Iris pigment epithelial cell (primary cell): ENCODE data around the gene MBTPS1.

Source experiments
- DNase-seq: peaks from one replicate; pipeline ENCODE4 v3.0.0-alpha.2; 2011; ENCODE audit warnings: low read depth

The MBTPS1 gene

DNA sequence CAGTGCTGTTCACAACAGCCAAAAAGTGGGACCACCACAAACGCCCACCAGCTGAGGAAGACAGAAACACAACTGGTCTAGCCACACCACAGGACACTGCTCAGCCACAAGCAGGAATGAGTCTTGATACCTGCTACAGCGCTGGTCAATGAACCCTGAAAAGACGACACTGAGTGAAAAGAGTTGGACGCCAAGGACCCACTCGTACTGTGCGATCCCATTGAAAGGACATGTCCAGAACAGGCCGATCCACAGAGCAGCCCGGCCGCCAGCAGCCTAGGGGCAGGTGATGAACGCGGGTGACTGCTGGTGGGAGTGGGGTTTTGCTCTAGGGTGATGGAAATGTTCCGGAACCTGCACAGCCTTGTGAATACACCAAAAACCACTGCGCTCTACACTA lies 63.5 kb downstream of the MBTPS1 start:
- DNase-seq, result no peak

DNA sequence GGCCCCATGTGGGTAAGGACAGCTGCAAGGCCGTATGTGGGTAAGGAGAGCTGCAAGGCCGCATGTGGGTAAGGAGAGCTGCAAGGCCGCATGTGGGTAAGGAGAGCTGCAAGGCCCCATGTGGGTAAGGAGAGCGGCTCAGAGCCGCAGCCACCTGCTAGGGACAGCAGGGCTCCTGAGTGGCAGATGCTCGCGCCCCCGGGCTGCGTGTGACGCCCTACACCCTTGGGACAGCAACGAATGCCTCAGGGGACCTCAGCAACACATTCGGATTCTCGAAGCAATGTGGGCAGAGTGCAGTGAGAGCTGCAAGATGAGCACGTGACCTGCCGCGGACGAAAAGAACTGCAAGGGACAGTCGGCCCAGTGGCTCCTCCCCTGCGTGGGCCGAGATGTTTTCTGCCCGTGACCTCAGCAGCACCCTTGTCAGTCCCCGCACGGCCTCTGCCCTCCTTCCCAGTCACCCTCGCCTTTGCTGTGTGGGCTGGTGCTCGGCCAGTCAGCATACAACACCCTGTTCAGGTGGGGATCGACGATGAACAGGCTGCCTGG lies 64.6 kb downstream of the MBTPS1 start:
- DNase-seq, result no peak

DNA sequence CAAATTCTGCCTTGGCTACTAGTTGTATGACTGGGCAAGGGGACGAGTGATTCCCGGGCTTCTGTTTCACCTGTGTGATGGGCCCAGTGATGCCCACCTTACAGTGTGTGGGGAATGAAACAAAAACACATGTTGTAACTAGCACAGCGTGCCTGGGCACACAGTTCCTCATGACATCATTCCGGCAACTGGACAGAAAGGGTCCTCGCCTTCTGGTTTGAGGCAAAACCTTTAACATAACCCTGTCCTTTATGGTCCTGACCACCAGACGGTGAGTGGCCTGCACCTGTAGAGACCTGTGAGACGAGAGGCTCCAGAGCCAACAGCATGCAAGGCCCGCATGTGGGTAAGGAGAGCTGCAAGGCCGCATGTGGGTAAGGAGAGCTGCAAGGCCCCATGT lies 66.4 kb downstream of the MBTPS1 start:
- no peak for DNase-seq

DNA sequence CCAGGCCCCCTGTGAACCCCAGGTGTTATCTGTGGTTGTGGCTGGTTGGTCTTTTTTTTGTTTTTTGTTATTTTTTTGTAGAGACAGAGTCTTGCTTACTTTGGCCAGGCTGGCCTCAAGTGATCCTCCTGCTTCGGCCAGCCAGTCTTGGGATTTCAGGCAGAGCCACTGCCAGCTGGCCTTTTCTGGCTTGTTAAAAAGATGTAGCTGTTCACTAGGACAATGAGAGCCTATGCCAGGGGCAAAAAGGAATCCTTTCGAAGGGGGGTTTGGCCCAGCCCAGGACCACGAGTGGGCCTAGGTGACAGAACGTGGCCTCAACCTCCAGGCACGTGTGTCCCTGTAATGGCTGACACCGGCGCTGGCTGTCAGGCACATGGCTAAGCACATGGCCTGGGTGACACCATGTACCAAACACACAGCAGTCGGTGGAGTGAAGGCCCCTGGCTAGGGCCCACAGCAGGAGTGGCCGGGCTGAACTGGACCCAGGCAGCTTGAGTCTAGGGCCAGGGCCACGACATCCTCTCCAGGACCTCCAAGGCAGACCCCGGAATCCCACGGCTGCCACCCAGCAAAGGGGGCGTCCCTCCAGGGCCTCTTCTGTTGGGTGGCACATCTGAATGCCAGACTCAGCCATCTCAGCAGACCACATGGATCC lies 67.2 kb downstream of the MBTPS1 start:
- DNase-seq, result no peak

DNA sequence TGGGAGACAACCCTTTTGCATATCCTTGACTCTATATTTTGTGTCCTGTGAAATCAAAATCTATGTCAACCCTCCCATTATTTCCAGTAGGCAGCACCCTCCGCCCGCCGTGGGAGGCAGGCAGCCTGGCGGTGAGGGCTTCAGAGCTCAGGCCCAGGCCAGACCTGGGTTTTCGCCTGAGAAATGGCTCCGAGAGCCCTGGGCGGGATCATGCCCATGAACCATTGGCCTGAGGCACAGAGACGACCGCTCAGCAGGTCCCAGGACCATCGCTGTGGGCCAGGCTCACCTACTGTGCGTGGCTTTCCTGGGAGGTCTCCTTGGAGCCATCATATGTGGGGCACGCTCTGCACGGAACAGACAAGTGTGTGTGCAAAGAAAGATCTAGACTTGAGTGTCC lies 67.9 kb downstream of the MBTPS1 start:
- no peak for DNase-seq

DNA sequence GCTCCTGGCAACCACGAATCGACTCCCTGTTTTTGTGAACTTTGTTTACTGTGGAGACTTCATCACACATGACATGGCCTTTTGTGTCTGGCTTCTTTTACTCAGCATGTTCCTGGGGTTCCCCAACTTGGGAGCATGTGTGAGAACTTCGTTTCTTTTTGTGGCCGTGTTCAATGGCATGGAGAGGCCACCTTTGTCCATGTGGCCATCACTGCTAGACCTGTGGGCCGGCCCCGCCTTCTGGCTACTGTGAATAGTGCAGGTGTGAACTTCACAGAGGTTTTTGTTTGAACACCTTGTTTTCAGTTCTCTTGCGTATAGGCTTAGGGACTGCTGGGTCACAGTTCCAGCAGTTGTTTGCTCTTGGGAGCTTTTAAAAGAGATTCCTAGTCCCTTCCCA lies 68.5 kb downstream of the MBTPS1 start:
- DNase-seq, result no peak

- no peak for DNase-seq
Measured at GRCh38 chr16:84047626-84048025, 69.1 kb downstream of the MBTPS1 start.

GRCh38 chr16:84047206-84047605 lies 69.5 kb downstream of the MBTPS1 start:
- no peak for DNase-seq

DNA sequence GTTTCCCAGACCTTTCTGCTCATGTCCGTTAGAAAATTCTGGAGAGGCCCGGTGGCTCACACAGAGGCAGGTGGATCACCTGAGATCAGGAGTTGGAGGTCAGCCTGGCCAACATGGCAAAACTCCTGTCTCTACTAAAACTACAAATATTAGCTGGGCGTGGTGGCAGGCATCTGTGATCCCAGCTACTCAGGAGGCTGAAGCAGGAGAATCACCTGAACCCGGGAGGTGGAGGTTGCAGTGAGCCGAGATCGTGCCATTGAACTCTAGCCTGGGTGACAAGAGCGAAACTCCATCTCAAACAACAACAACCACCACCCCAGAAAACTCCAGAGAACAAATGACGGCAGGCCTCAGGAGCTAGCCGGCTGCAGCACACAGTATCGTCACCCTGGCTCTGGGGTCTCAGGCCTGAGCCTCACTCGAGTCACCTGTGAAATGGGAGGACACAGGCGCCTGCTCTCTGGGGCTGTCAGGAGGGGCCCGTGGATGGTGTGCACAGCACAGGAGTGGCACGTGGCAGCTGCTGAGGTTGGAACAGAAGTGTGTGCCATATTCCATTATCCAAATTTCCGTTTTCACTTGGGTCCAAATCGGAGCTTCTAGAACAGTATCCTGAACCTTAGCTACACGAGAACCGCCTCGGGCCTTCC lies 70.8 kb downstream of the MBTPS1 start:
- no peak for DNase-seq

DNA sequence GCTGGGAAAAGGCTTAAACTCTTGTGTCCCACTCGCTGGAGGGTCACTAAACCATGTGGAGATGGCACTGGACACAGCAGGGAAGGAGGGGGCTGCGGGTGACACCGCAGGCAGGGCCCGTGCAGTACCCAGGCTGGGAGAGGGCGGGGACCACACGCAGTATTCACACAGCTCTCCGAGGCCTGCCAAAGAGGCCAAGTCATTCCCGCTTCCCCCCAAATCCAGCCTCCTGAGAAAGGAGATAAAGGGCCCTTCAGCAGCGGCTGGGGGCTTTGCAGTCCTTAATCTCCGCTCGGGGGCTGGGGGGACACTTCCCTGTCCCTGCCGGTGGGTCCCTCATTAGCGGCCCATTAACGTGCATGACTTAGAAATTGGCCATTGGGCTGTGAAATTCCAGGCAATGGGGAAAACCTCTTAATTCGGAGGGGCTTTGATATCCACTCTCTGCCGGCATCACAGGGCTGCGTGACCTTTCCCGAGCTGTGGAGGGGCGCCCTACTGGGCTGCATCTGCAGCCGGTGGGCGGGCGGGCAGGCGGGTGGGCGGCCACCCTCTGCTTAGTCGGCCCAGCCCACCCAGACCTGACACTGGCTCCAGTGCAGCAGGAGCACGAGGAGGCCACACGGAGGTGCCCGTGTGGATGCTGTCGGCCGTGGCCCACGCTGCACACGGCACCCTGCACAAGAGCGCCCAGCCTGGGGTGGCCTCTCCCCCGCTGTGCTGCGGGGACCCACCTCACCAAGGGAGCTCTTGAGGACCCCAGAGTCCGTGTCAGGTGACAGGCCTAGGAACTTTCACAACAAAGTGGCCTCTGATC lies 71.5 kb downstream of the MBTPS1 start:
- DNase-seq, result no peak

- peak; percentile 26 for DNase-seq
Measured at GRCh38 chr16:84044118-84044488, 72.6 kb downstream of the MBTPS1 start.

GRCh38 chr16:84043486-84044117 lies 73.1 kb downstream of the MBTPS1 start:
- no peak for DNase-seq

DNA sequence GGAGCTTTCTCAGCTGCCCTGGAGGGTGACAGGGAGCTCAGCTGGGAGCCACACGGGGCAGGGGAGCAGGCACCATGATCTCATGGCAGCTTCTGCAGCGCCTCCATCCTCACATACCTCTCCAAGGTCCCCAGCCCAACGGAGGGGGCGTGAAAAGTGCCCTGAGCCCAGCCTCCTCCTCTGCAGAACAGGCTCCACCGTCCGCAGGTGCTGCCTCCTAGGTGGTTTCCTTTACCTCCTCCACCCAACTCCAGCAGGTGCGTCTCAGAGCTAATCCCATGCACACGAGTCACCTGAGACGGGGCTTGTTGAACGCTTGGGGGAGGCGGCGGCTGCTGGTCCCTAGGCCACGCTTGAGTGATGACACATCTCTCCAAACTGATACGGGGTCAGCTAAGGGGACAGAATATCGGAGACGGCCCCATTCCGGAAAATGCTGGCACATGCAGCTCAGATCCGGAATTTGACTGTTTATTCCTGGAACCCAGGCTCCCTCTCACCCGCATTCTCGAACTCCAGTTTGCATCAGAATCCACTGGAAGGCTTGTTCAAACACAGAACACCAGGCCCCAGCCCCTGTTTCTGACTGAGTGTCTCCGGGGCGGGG lies 73.8 kb downstream of the MBTPS1 start:
- DNase-seq, result no peak

DNA sequence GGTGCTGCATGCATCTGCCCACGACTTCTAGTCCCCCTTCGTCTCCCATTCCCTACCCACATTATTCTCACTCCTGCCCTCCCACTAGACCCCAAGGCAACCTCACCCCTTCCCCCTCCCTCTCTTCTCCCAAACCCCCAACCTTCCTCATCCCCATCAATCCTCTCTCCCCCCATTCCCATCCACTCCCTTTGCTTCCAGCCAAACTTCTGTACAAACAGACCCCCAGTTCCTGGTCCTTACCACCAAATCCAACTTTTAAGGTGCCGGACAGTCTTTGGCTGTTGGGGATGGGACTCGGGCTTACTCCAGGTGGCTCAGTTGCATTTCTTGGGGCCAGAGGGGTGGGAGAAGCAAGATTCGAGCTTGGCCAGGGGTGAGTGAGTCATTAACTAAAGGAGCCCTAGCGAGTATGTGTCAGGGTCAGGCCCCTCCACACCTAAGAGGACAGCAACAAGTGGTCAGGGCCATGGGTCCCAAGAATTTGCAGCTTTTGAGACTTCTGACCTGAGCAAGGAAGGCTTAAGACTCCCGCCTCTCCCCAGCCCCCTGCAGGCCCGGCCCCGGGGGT lies 74.3 kb downstream of the MBTPS1 start, which contains the start of gene SLC38A8:
TSS of gene SLC38A8 (minus strand) at position 488 of the 571 bp plus-strand sequence. CDS start 638 bp downstream, outside the sequence.
- DNase-seq, result no peak

DNA sequence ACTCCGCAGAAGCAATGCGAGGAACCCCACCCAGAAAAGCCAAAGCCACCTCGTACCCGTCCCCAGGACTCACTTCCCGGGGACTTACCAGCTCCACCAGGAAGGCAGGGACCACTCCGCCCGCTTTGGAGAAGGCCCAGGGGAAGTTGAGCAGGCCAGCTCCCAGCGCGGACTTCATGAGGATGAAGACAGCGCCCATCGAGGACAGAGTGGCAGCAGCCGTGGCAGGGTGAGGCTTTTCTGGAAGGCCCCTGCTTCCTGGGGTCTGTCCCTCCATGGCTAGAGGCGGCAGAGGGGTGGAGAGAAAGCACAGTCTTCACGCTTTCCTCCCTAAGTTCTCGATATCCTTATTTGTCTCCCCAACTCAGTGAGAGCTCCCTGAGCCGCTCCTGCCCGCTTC lies 74.9 kb downstream of the MBTPS1 start:
- DNase-seq, result no peak

DNA sequence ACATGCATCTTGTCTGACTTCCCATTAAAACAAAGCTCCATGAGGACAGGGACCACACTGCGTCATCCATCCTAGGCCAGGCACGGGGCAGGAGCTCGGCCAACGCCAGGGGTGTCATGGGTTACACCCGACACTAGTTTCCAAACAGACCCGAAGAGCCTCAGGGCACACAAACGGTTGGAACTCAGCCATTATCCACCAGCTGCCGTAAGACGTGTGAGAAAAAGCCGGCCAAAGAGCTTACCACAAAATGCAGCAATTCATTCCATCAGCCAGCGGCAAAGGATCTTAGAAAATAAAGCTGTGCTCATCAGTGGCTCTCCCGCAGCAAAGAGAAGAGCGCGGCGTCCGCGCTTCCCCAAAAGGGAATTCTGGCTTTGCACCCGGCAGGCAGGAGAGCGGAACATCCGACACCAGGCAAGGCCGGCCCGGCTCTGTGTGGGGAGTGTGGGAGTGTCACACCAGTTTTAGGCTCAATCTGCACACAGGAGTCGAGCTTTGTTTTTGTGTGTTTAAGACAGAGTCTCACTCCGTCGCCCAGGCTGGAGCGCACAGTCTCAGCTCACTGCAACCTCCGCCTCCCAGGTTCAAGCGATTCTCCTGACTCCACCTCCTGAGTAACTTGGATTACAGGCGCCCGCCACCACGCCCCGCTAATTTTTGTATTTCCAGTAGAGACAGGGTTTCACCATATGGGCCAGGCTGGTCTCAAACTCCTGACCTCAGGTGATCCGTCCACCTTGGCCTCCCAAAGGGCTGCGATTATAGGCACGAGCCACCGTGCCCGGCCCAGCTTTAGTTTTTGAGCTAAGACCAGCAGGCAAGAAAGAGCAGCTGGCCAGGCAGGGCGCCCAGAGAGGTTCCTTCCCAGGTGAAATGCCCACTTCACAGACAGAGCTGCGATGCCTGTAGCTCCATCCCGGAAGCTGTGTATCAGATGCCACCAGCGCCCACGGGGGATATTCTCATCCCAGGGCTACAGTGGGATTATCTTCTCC lies 75.6 kb downstream of the MBTPS1 start:
- no peak for DNase-seq

- no peak for DNase-seq
Measured at GRCh38 chr16:84040226-84040822, 76.4 kb downstream of the MBTPS1 start.

- DNase-seq, result no peak
Measured at GRCh38 chr16:84039696-84040095, 77.0 kb downstream of the MBTPS1 start.

GRCh38 chr16:84038469-84038868 lies 78.3 kb downstream of the MBTPS1 start:
- DNase-seq, result no peak

GRCh38 chr16:84036982-84037425 lies 79.7 kb downstream of the MBTPS1 start:
- DNase-seq, result no peak
